ENCODE measurements around the gene NFATC1.

NFATC1 gene

GRCh38 chr18:79395761-79396404 is at the start of gene NFATC1:
Gene NFATC1, plus strand, starts transcription at chr18:79395930. Its CDS starts 295 bp downstream, at chr18:79396225.
- DNase-seq: no peak

GRCh38 chr18:79345981-79346380 is 49.7 kb upstream of the NFATC1 start:
- DNase-seq: no peak

DNA sequence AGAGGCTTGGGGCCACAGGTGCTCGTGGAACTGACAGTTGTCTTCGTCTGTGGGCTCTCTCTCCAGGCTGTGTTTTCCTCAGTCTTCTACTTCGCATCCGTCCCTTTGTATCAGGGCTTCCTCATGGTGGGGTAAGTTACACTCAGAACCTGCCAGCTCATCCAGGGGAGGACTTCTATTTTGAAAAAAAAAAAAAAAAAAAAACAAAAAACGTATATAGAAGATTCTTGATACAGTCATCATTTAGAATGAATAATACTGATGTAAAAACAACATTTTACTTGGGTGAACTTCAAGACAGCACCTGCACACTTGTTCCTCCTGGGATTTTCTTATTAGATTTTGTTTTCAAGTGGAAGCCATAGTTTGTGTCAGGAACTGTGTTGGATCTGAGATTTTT is 47.7 kb upstream of the NFATC1 start:
- DNase-seq: no peak

- DNase-seq: no peak
These were observed 43.3 kb upstream of the NFATC1 start for GRCh38 chr18:79352432-79352831.

GRCh38 chr18:79353267-79353666 is 42.5 kb upstream of the NFATC1 start:
- DNase-seq: no peak

- no peak for DNase-seq
These were observed 41.4 kb upstream of the NFATC1 start for GRCh38 chr18:79354350-79354749.

- no peak for DNase-seq
These were observed 40.0 kb upstream of the NFATC1 start for GRCh38 chr18:79355433-79356335.

DNA sequence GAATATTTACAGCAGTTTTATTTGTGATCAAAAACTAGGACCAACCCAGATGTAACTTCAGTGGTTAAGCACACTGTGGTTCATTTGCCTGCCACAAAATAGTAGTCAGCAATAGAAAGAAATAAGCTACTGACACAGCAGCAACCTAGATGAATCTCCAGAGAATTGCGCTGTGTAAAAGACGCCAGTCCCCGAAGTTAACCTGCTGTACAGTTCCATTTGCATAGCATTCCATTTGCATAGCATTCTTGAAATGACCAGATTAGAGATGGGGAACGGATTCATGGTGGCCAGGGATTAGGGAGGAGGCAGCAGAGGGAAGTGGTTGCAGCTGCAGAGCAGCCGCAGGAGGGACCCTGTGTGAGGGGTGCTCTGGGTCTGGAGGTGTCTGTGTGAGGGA is 39.3 kb upstream of the NFATC1 start:
- DNase-seq: no peak

GRCh38 chr18:79360933-79361332 is 34.8 kb upstream of the NFATC1 start:
- no peak for DNase-seq

DNA sequence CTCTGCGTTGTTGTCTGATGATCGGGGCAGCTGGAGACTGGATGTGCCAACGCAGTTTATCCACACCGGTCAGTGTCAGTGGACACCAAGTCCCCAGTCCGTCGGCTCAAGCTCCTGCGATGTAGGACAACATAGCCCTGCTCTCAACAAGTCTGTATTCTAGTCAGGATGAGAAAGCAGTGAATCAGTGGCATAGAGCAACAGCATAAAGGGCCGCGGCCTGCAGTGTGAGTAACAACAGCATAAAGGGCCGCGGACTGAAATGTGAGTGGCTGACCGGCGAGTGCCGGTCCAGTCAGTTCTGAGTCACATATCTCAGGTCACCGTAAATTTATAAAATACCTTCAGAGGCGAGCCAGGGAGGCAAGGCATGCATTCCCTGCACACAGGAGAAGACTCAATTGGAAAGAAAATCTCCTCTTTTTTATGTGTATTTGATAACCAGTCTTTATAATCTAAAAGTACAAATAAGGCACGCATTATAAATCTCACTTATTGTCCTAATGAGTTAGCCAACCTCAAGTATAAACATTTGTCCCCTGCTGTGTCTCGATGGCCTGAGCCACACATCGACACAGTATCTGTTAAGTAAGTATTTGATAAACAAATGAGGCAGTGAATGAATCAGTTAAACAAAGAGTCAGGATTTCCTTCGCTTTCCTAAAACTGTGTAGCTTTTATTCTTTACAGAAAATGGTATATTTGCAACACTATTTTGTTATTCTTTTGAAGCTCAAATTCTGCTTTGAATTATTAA is 33.8 kb upstream of the NFATC1 start:
- DNase-seq: no peak

GRCh38 chr18:79365701-79366100 is 30.0 kb upstream of the NFATC1 start:
- no peak for DNase-seq

- DNase-seq: no peak
These were observed 29.3 kb upstream of the NFATC1 start for GRCh38 chr18:79366177-79367094.

DNA sequence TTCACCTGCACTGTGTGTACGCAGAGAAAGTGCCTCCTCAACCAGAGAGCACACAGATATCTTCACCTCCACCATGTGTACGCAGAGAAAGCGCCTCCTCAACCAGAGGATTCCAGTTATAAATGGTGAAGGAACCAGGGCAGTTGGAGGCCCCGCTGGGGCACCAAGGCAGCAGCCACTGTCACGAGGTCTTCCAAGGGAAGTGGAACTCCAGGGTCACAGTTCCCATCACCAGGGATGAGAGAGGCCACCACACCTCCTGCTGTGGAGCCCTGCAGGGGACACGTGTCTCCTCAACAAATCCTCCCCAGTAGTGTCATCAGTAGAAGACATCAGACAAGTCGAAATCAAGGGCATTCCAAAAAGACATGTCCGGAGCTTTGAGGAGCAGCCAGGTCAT is 28.2 kb upstream of the NFATC1 start:
- no peak for DNase-seq

GRCh38 chr18:79367989-79368388 is 27.7 kb upstream of the NFATC1 start:
- no peak for DNase-seq

- no peak for DNase-seq
These were observed 27.0 kb upstream of the NFATC1 start for GRCh38 chr18:79368681-79369080.

DNA sequence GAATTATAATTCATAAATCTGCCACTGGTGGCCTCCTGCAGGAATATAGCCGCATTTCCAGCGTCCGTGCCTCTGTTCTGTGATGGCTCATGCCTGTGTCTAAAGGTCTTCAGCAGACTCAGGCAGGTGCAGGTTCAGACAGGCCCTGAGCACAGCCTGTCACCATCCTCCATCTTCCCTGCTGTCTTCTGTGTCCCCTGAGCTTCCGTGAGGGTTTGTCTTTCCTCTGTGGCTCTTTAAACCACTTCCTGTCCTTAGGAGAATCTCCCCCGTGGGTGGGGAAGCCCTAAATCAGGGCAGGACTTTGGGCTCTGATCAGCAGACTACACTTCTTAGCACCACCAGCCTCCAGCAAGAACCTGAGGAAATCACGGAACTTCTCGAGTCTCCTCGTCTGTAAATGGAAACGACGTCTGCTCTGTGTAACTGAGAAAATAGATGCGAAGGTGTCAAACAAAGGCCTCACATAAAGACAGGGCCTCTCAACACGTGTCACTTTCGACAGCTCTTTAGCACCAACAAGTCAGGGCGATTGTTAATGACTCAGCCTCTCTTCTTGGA is 24.1 kb upstream of the NFATC1 start:
- no peak for DNase-seq

DNA sequence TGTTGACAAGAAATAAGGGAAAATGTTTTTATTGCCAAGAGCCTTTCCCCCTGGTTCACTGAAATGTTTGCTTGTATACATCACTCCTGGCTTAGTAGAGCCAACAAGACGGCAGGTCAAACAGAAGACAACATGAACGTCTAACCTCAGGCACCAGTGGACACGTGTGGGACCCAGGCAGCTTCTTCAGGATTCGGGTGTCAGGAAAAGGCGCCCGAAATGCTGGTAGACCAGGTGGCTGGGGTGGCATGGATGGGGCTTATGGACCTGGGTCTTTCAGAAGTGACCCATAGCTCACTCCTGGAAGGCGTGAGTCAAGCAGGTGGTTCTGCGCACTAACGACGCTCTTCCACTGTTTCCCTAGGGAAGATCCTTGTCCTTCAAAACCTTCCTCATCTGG is 23.3 kb upstream of the NFATC1 start:
- DNase-seq: no peak

DNA sequence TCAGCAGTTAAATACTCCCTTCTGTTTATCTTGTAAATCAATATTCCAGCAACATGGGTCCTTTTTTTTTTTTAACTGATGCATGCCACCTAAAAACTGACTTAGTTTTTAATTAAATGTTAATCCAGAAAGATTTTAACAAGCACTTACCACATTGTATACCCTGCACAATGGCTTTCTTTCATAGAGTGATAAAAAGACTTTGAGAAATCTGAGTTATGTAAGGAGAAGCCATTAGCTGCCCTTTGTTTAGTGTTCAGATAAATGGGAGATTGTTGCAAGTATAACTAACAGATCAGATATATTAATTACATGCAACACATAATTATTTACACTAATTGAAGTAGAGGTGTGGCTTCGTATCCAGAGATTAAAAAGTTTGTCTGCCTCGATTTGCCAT is 22.7 kb upstream of the NFATC1 start:
- no peak for DNase-seq

GRCh38 chr18:79373736-79374135 is 22.0 kb upstream of the NFATC1 start:
- no peak for DNase-seq

GRCh38 chr18:79374408-79375171 is 21.1 kb upstream of the NFATC1 start:
- DNase-seq: no peak

DNA sequence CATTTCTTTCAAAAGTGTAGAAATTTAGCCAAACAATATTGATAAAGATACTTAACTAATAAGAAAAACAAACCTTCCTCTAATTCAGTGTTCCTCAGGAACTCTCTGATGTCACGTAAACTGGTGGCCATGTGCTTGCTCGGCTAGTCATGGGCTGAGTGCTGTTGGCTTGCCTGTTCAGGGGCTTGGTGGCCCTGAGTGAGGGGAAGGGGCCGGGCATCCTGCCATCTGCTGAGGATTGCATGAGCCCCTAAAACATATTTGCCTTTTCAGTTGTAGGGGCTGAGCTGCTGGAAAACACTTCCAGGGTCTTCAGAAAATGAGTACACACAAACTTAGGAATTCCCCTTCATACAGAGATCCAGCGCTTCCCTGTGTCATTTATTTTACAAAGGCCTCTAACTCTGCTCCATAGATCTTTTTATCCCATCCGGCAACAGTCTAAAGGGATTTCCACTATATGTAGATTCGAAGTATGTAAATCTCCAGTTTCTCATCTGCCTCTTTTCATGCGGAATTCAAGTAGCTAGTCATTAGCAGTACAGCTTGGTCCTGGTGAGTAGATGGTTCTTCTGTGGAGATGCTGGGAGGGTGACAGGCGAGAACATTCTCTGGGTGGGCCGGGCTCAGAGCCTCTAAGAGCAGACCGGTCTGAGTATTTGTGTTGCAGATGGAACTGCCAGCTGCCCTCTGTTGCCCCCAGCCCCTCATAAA is 20.1 kb upstream of the NFATC1 start:
- no peak for DNase-seq

Data from NCI-H2227 treated with DMSO at 0.1 percent for 48 hours (cell line).